K562 (cell line): Measurements from ENCODE around the gene VIT. TPM values are rescaled to one million over a fixed set of nuclear protein-coding genes. Genes with fewer than 3 reads are reported as not detected.

ENCODE experiments used
- ATAC-seq: fragments of 200-7000 bp; cut with Tn5 transposase; 3 replicates; pipeline ENCODE4 v1.9.1; 2020; ENCODE audit warnings: moderate library complexity
- BruUV-seq: library from RNA; stranded (reverse); fragments of 400-500 nt; replicated peaks from 2 replicates; lab custom pipeline; 2021; lab: Mats Ljungman, UMichigan
- CTCF ChIA-PET: fragments of 300-600 bp; formaldehyde crosslinking; extraction: SDS; loops from one replicate; lab custom pipeline; 2021; ENCODE audit warnings: low intra/inter-chr PET ratio; lab: Yijun Ruan, JAX
- POLR2A ChIA-PET: fragments of 300-600, 350-650 bp; sonication (Branson Sonifier 250); formaldehyde crosslinking; extraction: SDS; loops from one replicate; lab custom pipeline; 2021; ENCODE audit warnings: antibody characterized with exemption, inconsistent platforms; lab: Yijun Ruan, JAX
- DNase-seq, 4 experiments: peaks; one replicate each; pipeline versions ENCODE4 v3.0.0 to v3.0.0-alpha.2; 2011 to 2018; ENCODE audit warnings: low spot score in 3 of 4, mixed read lengths in 3 of 4; ENCODE audit errors: extremely low read depth in 1 of 4
- FAIRE-seq: peaks from 2 replicates; lab custom pipeline; 2011; peaks lifted over from hg19 to GRCh38; lab: Jason Lieb, UNC
- H2AFZ ChIP-seq: 2 replicates; pipeline ENCODE4 v1.6.0; 2011; ENCODE audit warnings: low read depth, low read length, control low read depth, inconsistent platforms
- H3K27ac ChIP-seq: fragments of 200-600 bp; 3 replicates; pipeline ENCODE4 v1.8.0; 2011; ENCODE audit warnings: low read depth, mild to moderate bottlenecking, control low read depth, inconsistent platforms, low read length, moderate library complexity, mixed read lengths; ENCODE audit errors: extremely low read depth
- H3K27me3 ChIP-seq, 2 experiments: fragments of 300-600 bp in 1 of 2; 2 replicates in 1 of 2; 3 replicates in 1 of 2; pipeline versions ENCODE4 v1.6.0 to v1.8.0; 2011; ENCODE audit warnings: inconsistent platforms in 2 of 2, low read length in 2 of 2, mild to moderate bottlenecking in 1 of 2, mixed read lengths in 1 of 2, moderate library complexity in 1 of 2; ENCODE audit not compliant: control insufficient read depth in 2 of 2, insufficient read depth in 2 of 2
- H3K36me3 ChIP-seq: fragments of 300-600 bp; 3 replicates; pipeline ENCODE4 v1.8.0; 2011; ENCODE audit warnings: mild to moderate bottlenecking, low read length, inconsistent platforms; ENCODE audit not compliant: control insufficient read depth, insufficient read depth
- H3K4me1 ChIP-seq, 2 experiments: fragments of 200-600 bp in 1 of 2; replicated peaks in 1 of 2; 2 replicates in 1 of 2; 3 replicates in 1 of 2; pipeline versions ENCODE4 v1.5.1 to v1.8.0; 2011; ENCODE audit warnings: inconsistent platforms in 2 of 2, low read length in 2 of 2, mild to moderate bottlenecking in 1 of 2, mixed read lengths in 1 of 2, moderate library complexity in 1 of 2; ENCODE audit not compliant: control insufficient read depth in 2 of 2, insufficient read depth in 2 of 2
- H3K4me2 ChIP-seq: 2 replicates; pipeline ENCODE4 v1.6.1; 2011; ENCODE audit warnings: low read length, control low read depth, inconsistent platforms, mixed read lengths; ENCODE audit not compliant: insufficient read depth
- H3K4me3 ChIP-seq: fragments of 200-600 bp; sonication (generic), shearing (Covaris generic); 2 replicates; pipeline ENCODE4 v1.5.1; 2016; ENCODE audit warnings: control low read depth, inconsistent platforms
- H3K79me2 ChIP-seq: fragments of 200-600 bp; 3 replicates; pipeline ENCODE4 v1.8.0; 2011; ENCODE audit warnings: low read length, inconsistent platforms; ENCODE audit not compliant: control insufficient read depth, insufficient read depth
- H3K9ac ChIP-seq, 2 experiments: 2 replicates each; pipeline versions ENCODE4 v1.6.0 to v1.6.1; 2011; ENCODE audit warnings: low read depth in 2 of 2, low read length in 2 of 2, control low read depth in 1 of 2, inconsistent platforms in 1 of 2, mild to moderate bottlenecking in 1 of 2, mixed read lengths in 1 of 2; ENCODE audit not compliant: insufficient read depth in 1 of 2
- H3K9me1 ChIP-seq: one replicate; pipeline ENCODE4 v1.6.0; 2011; ENCODE audit warnings: inconsistent platforms, mild to moderate bottlenecking, low read length, moderate library complexity; ENCODE audit not compliant: control insufficient read depth, insufficient read depth
- H3K9me3 ChIP-seq: replicated peaks from 2 replicates; pipeline ENCODE4 v1.5.1; 2011; ENCODE audit warnings: low read depth, low read length, inconsistent platforms; ENCODE audit not compliant: control insufficient read depth, insufficient read depth
- H4K20me1 ChIP-seq: replicated peaks from 2 replicates; pipeline ENCODE4 v1.6.1; 2011; ENCODE audit warnings: low read length, inconsistent platforms, mixed read lengths; ENCODE audit not compliant: control insufficient read depth, insufficient read depth
- ATF1 ChIP-seq, 2 experiments: fragments of 450-650 bp in 1 of 2; IDR thresholded peaks; 2 replicates each; pipeline ENCODE4 v1.6.1; 2016; ENCODE audit warnings: missing compliant biosample characterization in 1 of 2, missing genetic modification characterization in 1 of 2
- DACH1 ChIP-seq: fragments of 450-650 bp; IDR thresholded peaks from 2 replicates; pipeline ENCODE4 v1.6.1; 2018; ENCODE audit not compliant: partially characterized antibody
- DNMT1 ChIP-seq: fragments of 450-650 bp; IDR thresholded peaks from 2 replicates; pipeline ENCODE4 v1.6.1; 2016; ENCODE audit warnings: antibody characterized with exemption, mild to moderate bottlenecking
- ETV1 ChIP-seq: fragments of 450-650 bp; conservative IDR thresholded peaks from 2 replicates; pipeline ENCODE4 v1.6.1; 2016; ENCODE audit warnings: missing genetic modification characterization, control low read depth, low read depth, missing compliant biosample characterization
- FIP1L1 ChIP-seq: fragments of 200-400 bp; formaldehyde crosslinking; IDR thresholded peaks from 2 replicates; pipeline ENCODE4 v1.6.1; 2018; ENCODE audit warnings: mild to moderate bottlenecking, low read depth, low read length; ENCODE audit not compliant: poor library complexity, severe bottlenecking
- FOXA3 ChIP-seq, 2 experiments: fragments of 450-650 bp in 1 of 2; sonication (generic) in 1 of 2; formaldehyde crosslinking; IDR thresholded peaks in 1 of 2; conservative IDR thresholded peaks in 1 of 2; 2 replicates each; pipeline versions ENCODE4 v1.4.0 to v1.8.0; 2020 to 2022; ENCODE audit warnings: mild to moderate bottlenecking in 2 of 2, missing genetic modification reagents in 1 of 2
- GABPB2 ChIP-seq: fragments of 250-450 bp; sonication (Bioruptor Pico); conservative IDR thresholded peaks from 2 replicates; pipeline ENCODE4 v1.5.1; 2021; ENCODE audit warnings: mild to moderate bottlenecking
- HSF4 ChIP-seq: fragments of 250-450 bp; sonication (Bioruptor Pico); IDR thresholded peaks from 2 replicates; pipeline ENCODE4 v2.1.2; 2022; ENCODE audit warnings: mild to moderate bottlenecking, moderate library complexity, borderline replicate concordance
- NRF1 ChIP-seq, 2 experiments: fragments of 450-650 bp; IDR thresholded peaks in 1 of 2; conservative IDR thresholded peaks in 1 of 2; 2 replicates each; pipeline ENCODE4 v1.6.1; 2014; ENCODE audit warnings: mild to moderate bottlenecking in 2 of 2
- PURB ChIP-seq: sonication (generic); formaldehyde crosslinking; IDR thresholded peaks from 2 replicates; pipeline ENCODE4 v1.9.0; 2021; ENCODE audit warnings: low read depth, mild to moderate bottlenecking, missing genetic modification reagents
- ZNF140 ChIP-seq: fragments of 250-450 bp; sonication (Bioruptor Pico); IDR thresholded peaks from 2 replicates; pipeline ENCODE4 v1.8.0; 2021; ENCODE audit warnings: moderate library complexity, mild to moderate bottlenecking, inconsistent platforms
- ZNF282 ChIP-seq: sonication (generic); formaldehyde crosslinking; IDR thresholded peaks from 2 replicates; pipeline ENCODE4 v1.8.1; 2023; ENCODE audit warnings: missing genetic modification reagents
- WGBS: fragments of 100-300 bp; shearing (Covaris generic); methylation state at CpG from one replicate; pipeline ENCODE4 v1.1.6; 2016; ENCODE audit warnings: low coverage, mixed read lengths; ENCODE audit not compliant: insufficient coverage; ENCODE audit errors: missing lambda C conversion rate; 5-methylcytosine and 5-hydroxymethylcytosine counted together
- in situ Hi-C: fragments of 300-500 bp; cut with MboI; formaldehyde crosslinking; loops from 4 replicates; pipeline ENCODE4 v1.15.0; 2018; ENCODE audit warnings: inconsistent platforms, mixed read lengths
- intact Hi-C: fragments of 100-400 bp; cut with micrococcal nuclease; formaldehyde crosslinking; loops from 2 replicates; pipeline ENCODE4 v1.14.2; 2022
- polyA plus RNA-seq, 8 experiments: library from polyadenylated mRNA; depleted of rRNA in 4 of 8; stranded (reverse) in 5 of 8; unstranded in 3 of 8; fragments of >200 nt; fragmentation: Nextera tagmentation in 2 of 8; fragmentation: Illumina TruSeq in 1 of 8; extraction: Ambion mirVana in 2 of 8; extraction: Trizol in 1 of 8; gene quantifications; 2 replicates each; pipeline versions ENCODE4 v1.2.1 to v1.2.3, GENCODE V29; 2011 to 2014; ENCODE audit warnings: inconsistent platforms in 1 of 8, missing spikeins in 1 of 8
- total RNA-seq, 7 experiments: library from RNA; depleted of rRNA in 6 of 7; stranded (reverse); fragments of >200 nt in 6 of 7; fragmentation: Illumina TruSeq in 2 of 7; extraction: Trizol in 2 of 7; gene quantifications; 2 replicates each; pipeline versions ENCODE4 v1.2.1 to v1.2.3, GENCODE V29; 2011 to 2021; ENCODE audit warnings: low replicate concordance in 1 of 7
- TF ChIP-seq, protein P1 (sequence below): conservative IDR thresholded peaks from 2 replicates; pipeline ENCODE4 v1.6.1; 2011; ENCODE audit warnings: low read depth, mild to moderate bottlenecking, low read length; ENCODE audit not compliant: control insufficient read depth

Gene VIT
- total and polyA plus RNA-seq, 9 of the 15 experiments (the other 6 are each of a cell fraction or from before 2014, with no cell fraction given), result not detected

DNA sequence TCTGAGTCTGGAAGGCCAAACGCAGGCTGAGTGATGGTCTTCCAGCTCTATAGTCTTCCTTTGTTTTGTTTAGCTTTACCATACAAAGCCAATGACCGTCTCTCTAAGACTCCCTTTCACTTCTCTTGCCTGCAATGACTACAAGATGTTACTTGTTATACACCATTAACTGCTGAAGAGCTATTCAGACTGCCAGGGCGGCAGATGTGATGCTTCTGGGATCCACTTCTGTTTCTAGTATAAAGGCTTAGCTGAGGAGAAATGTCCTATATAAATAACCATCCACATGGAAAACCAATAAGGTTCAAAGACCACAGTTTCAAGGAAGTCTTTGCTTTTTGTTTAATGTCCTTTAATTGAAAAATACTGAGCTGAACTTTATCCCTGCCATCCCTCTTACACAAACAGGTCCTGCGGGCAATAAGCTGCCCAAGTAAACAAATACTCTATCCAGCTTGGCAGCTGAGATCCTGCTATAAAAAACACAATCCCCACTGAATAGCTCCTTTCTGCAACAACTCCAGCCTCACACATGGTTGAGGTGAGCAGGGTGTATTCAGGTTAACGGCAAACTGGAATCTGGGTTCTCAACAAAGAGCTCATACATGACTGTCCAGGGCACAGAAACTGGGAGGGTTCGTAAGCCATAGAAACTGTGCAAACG lies 124.6 kb downstream of the VIT start:
- intact Hi-C loops, result no loop called here
- ATAC-seq (no peak), DNase-seq (no peak), FAIRE-seq (no peak)
- in situ Hi-C loops, result no loop called here
- Histone ChIP-seq H3K36me3 (no peaks in the 10 kb centered on the region), H3K4me3 (no peak overlapping the region), H2AFZ (no peak overlapping the region), H3K27ac (no peak overlapping the region), H3K27me3 (peaks cover 6 to 23% of the 10 kb centered on the region in 2 experiments; a peak in 4 of 5 replicates), H3K4me2 (no peak overlapping the region), H3K9me3 (no peaks in the 10 kb centered on the region), H4K20me1 (no peaks in the 10 kb centered on the region), H3K79me2 (no peaks in the 10 kb centered on the region), H3K9me1 (no peaks in the 10 kb centered on the region), H3K9ac (no peak overlapping the region), H3K4me1 (no peaks in the 10 kb centered on the region)
- no TSS peak for BruUV-seq
- POLR2A ChIA-PET, result interaction anchor here (0.6 to 0.8 kb wide), 2 partner anchors 10 to 192 kb away, joined by 4 to 7 read pairs; no protein-coding TSS in a partner anchor
- CTCF ChIA-PET, result no interaction called here
- TF ChIP-seq ATF1 (CRISPR knock-in tag; IDR thresholded peaks at IDR 0.05) (no peak), ATF1 (tag; IDR thresholded peaks at IDR 0.05) (no peak), FOXA3 (CRISPR knock-in tag; conservative IDR thresholded peaks at IDR 0.05 in 1 of 2, IDR thresholded peaks at IDR 0.05 in 1 of 2) (no peak)
- 7% methylated on average over 7 of the region's 7 CpGs for WGBS

DNA sequence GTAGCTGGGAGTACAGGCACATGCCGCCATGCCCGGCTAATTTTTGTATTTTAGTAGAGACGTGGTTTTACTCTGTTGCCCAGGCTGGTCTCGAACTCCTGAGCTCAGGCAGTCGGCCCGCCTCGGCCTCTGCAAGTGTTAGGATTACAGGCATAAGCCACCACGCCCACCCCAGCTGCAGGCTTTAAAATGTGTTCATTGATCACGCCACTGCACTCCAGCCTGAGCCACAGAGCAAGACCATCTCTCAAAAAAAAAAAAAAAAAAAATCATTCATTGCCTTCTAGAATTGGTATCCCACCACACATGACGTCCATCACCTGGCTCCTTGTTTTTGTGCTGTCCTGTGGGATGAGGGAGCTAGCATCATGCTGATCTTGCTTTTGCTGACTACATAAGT lies 127.4 kb downstream of the VIT start:
- Histone ChIP-seq H3K27ac (no peak overlapping the region), H3K36me3 (no peaks in the 10 kb centered on the region), H3K4me1 (no peaks in the 10 kb centered on the region), H2AFZ (no peak overlapping the region), H3K79me2 (no peaks in the 10 kb centered on the region), H3K4me2 (no peak overlapping the region), H3K9me3 (no peaks in the 10 kb centered on the region), H4K20me1 (no peaks in the 10 kb centered on the region), H3K27me3 (peaks cover 9 to 17% of the 10 kb centered on the region in 2 experiments; a peak in 4 of 5 replicates), H3K4me3 (no peak overlapping the region), H3K9ac (no peak overlapping the region), H3K9me1 (no peaks in the 10 kb centered on the region)
- CTCF ChIA-PET, result no interaction called here
- intact Hi-C loops, result loop anchor here (2.0 kb wide), 1 partner anchor 21 kb away; no protein-coding TSS in a partner anchor
- FAIRE-seq (no peak), DNase-seq (no peak), ATAC-seq (no peak; the same call in 2 of the 3 replicates)
- in situ Hi-C loops, result no loop called here
- POLR2A ChIA-PET, result no interaction called here
- no TSS peak for BruUV-seq
- WGBS, result 8% methylated on average over 9 of the region's 10 CpGs
- TF ChIP-seq PURB (CRISPR knock-in tag) (no peak), DACH1 (no peak), NRF1 (conservative IDR thresholded peaks at IDR 0.05 in 1 of 2, IDR thresholded peaks at IDR 0.05 in 1 of 2) (no peak), GABPB2 (CRISPR knock-in tag) (no peak), HSF4 (CRISPR knock-in tag) (no peak), ZNF140 (CRISPR knock-in tag) (no peak), ETV1 (no peak), ZNF282 (no peak), DNMT1 (no peak), FIP1L1 (no peak)
- TF ChIP-seq, protein P1, sequence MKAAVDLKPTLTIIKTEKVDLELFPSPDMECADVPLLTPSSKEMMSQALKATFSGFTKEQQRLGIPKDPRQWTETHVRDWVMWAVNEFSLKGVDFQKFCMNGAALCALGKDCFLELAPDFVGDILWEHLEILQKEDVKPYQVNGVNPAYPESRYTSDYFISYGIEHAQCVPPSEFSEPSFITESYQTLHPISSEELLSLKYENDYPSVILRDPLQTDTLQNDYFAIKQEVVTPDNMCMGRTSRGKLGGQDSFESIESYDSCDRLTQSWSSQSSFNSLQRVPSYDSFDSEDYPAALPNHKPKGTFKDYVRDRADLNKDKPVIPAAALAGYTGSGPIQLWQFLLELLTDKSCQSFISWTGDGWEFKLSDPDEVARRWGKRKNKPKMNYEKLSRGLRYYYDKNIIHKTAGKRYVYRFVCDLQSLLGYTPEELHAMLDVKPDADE, result no peak
